ENCODE measurements around the gene CLIC5. TPM values are rescaled to one million over a fixed set of nuclear protein-coding genes. Genes with fewer than 3 reads are reported as not detected.

CLIC5 gene
- total and polyA plus RNA-seq, 2 donors (not counting 1 experiment from before 2014, with no cell fraction given), result 0.96 to 0.97 TPM

DNA sequence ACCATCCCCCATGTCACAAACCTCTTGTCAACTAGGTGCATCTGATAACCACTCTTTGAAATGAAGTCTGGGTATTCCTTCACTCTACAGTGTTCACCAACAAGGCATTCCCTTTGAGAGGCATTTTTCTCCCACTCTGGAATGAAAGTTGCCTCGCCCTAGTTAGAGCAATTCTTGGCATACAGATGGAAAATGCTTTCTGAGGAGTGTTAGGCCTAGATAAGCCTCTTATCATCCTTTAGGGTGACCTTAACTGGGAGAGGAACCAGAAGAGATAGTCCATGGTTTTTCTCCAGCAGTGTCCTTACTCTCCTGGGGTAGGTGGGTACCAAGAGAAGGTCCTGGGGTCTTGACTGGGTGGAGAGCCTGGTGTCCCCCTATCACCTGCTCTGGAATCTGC, 14.8 kb downstream of the CLIC5 start:
- Histone ChIP-seq H3K4me2 (replicated peaks; ENCODE audit: low read depth, low read length, poor library complexity, severe bottlenecking) (no peak overlapping the region), H3K9me3 (ENCODE audit: control extremely low read depth in 1 of 3, control insufficient read depth in 2 of 3, insufficient read depth in 1 of 3, low read length in 2 of 3) (no peaks in the 10 kb centered on the region), H3K4me3 (ENCODE audit: control extremely low read depth in 1 of 5, extremely low read depth in 1 of 5, insufficient read depth in 1 of 5, low read depth in 2 of 5, low read length in 4 of 5) (no peak overlapping the region), H3K27ac (ENCODE audit: low read length in 2 of 2) (no peak overlapping the region), H3K9ac (ENCODE audit: low read length) (no peak overlapping the region), H3K4me1 (ENCODE audit: control insufficient read depth in 2 of 2, insufficient read depth in 2 of 2, low read length in 2 of 2) (no peaks in the 10 kb centered on the region), H2AFZ (ENCODE audit: insufficient read depth, low read depth, low read length, poor library complexity, severe bottlenecking) (no peak overlapping the region), H3K27me3 (replicated peaks in 1 of 4; ENCODE audit: control extremely low read depth in 1 of 4, control insufficient read depth in 3 of 4, insufficient read depth in 4 of 4, low read length in 3 of 4) (no peaks in the 10 kb centered on the region), H4K20me1 (ENCODE audit: control insufficient read depth, insufficient read depth, low read length, poor library complexity, severe bottlenecking) (no peaks in the 10 kb centered on the region), H3K79me2 (ENCODE audit: control insufficient read depth, insufficient read depth, low read length) (no peaks in the 10 kb centered on the region), H3K36me3 (replicated peaks in 1 of 2; ENCODE audit: control extremely low read depth in 1 of 2, control insufficient read depth in 1 of 2, extremely low read depth in 1 of 2, insufficient read depth in 2 of 2, low read length in 1 of 2) (no peaks in the 10 kb centered on the region)
- no peak overlapping the region for H3K4me3 Mint-ChIP-seq
- CTCF ChIA-PET, result no interaction called here
- DNase-seq (no peak), ATAC-seq (ENCODE audit: low read depth) (no peak)
- H3K9me3 Mint-ChIP-seq (ENCODE audit: insufficient read depth), result no peaks in the 10 kb centered on the region
- intact Hi-C loops (cut with micrococcal nuclease), result no loop called here
- peaks cover 3% of the 10 kb centered on the region for H3K27me3 Mint-ChIP-seq
- H3K4me1 Mint-ChIP-seq, result no peaks in the 10 kb centered on the region
- H3K27ac Mint-ChIP-seq, result no peak overlapping the region
- WGBS (ENCODE audit: insufficient coverage), result 100% methylated on average over 1 of the region's 1 CpG
- TF ChIP-seq EZH2 (IDR thresholded peaks at IDR 0.05; ENCODE audit: borderline replicate concordance, insufficient read depth, low read depth, low read length, poor library complexity, severe bottlenecking) (no peak), CTCF (IDR thresholded peaks at IDR 0.05) (no peak)
- POLR2A ChIA-PET, result no interaction called here

GRCh38 chr6:45998524-45998923, 17.1 kb downstream of the CLIC5 start:
- H3K27ac Mint-ChIP-seq, result no peak overlapping the region
- CTCF ChIA-PET, result interaction anchor here (0.7 kb wide), 1 partner anchor 11 kb away, joined by 3 read pairs; no protein-coding TSS in a partner anchor

More at GRCh38 chr6:45998524-45998923, 17.1 kb downstream of the CLIC5 start:
- intact Hi-C loops (cut with micrococcal nuclease), result no loop called here
- no peaks in the 10 kb centered on the region for H3K9me3 Mint-ChIP-seq (ENCODE audit: insufficient read depth)
- Histone ChIP-seq H3K9ac (ENCODE audit: low read length) (no peak overlapping the region), H4K20me1 (ENCODE audit: control insufficient read depth, insufficient read depth, low read length, poor library complexity, severe bottlenecking) (no peaks in the 10 kb centered on the region), H3K27ac (ENCODE audit: low read length in 2 of 2) (no peak overlapping the region), H3K9me3 (ENCODE audit: control extremely low read depth in 1 of 3, control insufficient read depth in 2 of 3, insufficient read depth in 1 of 3, low read length in 2 of 3) (no peaks in the 10 kb centered on the region), H3K4me2 (replicated peaks; ENCODE audit: low read depth, low read length, poor library complexity, severe bottlenecking) (no peak overlapping the region), H2AFZ (ENCODE audit: insufficient read depth, low read depth, low read length, poor library complexity, severe bottlenecking) (no peak overlapping the region), H3K4me1 (ENCODE audit: control insufficient read depth in 2 of 2, insufficient read depth in 2 of 2, low read length in 2 of 2) (no peaks in the 10 kb centered on the region), H3K27me3 (replicated peaks in 1 of 4; ENCODE audit: control extremely low read depth in 1 of 4, control insufficient read depth in 3 of 4, insufficient read depth in 4 of 4, low read length in 3 of 4) (no peaks in the 10 kb centered on the region), H3K4me3 (ENCODE audit: control extremely low read depth in 1 of 5, extremely low read depth in 1 of 5, insufficient read depth in 1 of 5, low read depth in 2 of 5, low read length in 4 of 5) (no peak overlapping the region), H3K79me2 (ENCODE audit: control insufficient read depth, insufficient read depth, low read length) (no peaks in the 10 kb centered on the region), H3K36me3 (replicated peaks in 1 of 2; ENCODE audit: control extremely low read depth in 1 of 2, control insufficient read depth in 1 of 2, extremely low read depth in 1 of 2, insufficient read depth in 2 of 2, low read length in 1 of 2) (no peaks in the 10 kb centered on the region)
- no peaks in the 10 kb centered on the region for H3K4me1 Mint-ChIP-seq
- ATAC-seq (ENCODE audit: low read depth) (no peak), DNase-seq (no peak)
- POLR2A ChIA-PET, result no interaction called here
- WGBS (ENCODE audit: insufficient coverage), result no CpG with 5 or more reads among the region's 2 CpGs
- peaks cover 3% of the 10 kb centered on the region for H3K27me3 Mint-ChIP-seq
- no peak overlapping the region for H3K4me3 Mint-ChIP-seq
- TF ChIP-seq EZH2 (IDR thresholded peaks at IDR 0.05; ENCODE audit: borderline replicate concordance, insufficient read depth, low read depth, low read length, poor library complexity, severe bottlenecking) (no peak), CTCF (IDR thresholded peaks at IDR 0.05) (no peak)

All from B cell (primary cell).